Suprapubic skin (tissue), 4 donors: ENCODE measurements around the gene LETM1. TPM values are rescaled to one million over a fixed set of nuclear protein-coding genes. Genes with fewer than 3 reads are reported as not detected.
"Not testable (repeated sequence)": the region's sequence is repeated elsewhere in the genome, so short reads cannot be mapped to it uniquely, and the experiment has no call there.

Source experiments
- DNase-seq, 2 donors: peaks; one replicate each; pipeline ENCODE4 v3.0.0-alpha.2; 2019; ENCODE audit warnings: low spot score in 2 of 2
- H3K27ac ChIP-seq: fragments of 200-600 bp; sonication (generic); one replicate; pipeline ENCODE4 v1.5.1; 2019
- H3K27me3 ChIP-seq: fragments of 200-600 bp; sonication (generic); one replicate; pipeline ENCODE4 v1.5.1; 2019
- H3K36me3 ChIP-seq: fragments of 200-600 bp; sonication (generic); one replicate; pipeline ENCODE4 v1.5.1; 2019
- H3K4me1 ChIP-seq: fragments of 200-600 bp; sonication (generic); one replicate; pipeline ENCODE4 v1.5.1; 2019
- H3K4me3 ChIP-seq: fragments of 200-600 bp; sonication (generic); one replicate; pipeline ENCODE4 v1.5.1; 2019; ENCODE audit warnings: mild to moderate bottlenecking
- H3K9me3 ChIP-seq: fragments of 200-600 bp; sonication (generic); one replicate; pipeline ENCODE4 v1.5.1; 2019
- EP300 ChIP-seq: sonication (generic); formaldehyde crosslinking; IDR thresholded peaks from one replicate; pipeline ENCODE4 v1.6.1; 2017; ENCODE audit warnings: antibody characterized with exemption
- POLR2A ChIP-seq, 2 donors: fragments of 450-650 bp; IDR thresholded peaks; one replicate each; pipeline ENCODE4 v1.6.1; 2017; ENCODE audit warnings: antibody characterized with exemption in 2 of 2, mild to moderate bottlenecking in 2 of 2, moderate library complexity in 2 of 2
- POLR2AphosphoS5 ChIP-seq, 3 donors: sonication (generic); formaldehyde crosslinking; IDR thresholded peaks; one replicate each; pipeline ENCODE4 v1.6.1; 2017; ENCODE audit warnings: antibody characterized with exemption in 3 of 3
- WGBS: methylation state at CpG from one replicate; pipeline ENCODE4 v1.1.5; 2018; 5-methylcytosine and 5-hydroxymethylcytosine counted together
- total RNA-seq, 4 donors: library from RNA; depleted of rRNA; stranded (reverse); fragments of >200 nt; gene quantifications; one replicate each; pipeline ENCODE4 v1.1.0, GENCODE V29; 2016
- TF ChIP-seq, protein P1 (sequence below), 2 donors: fragments of 200-600 bp in 1 of 2; fragments of 450-650 bp in 1 of 2; sonication (generic) in 1 of 2; IDR thresholded peaks; one replicate each; pipeline ENCODE4 v1.5.1; 2016 to 2019; ENCODE audit warnings: antibody characterized with exemption in 2 of 2, mild to moderate bottlenecking in 1 of 2, moderate library complexity in 1 of 2

The LETM1 gene
- total RNA-seq, 4 donors from 2014 or later = 64.0 to 73.5 (median 65.2) TPM

DNA sequence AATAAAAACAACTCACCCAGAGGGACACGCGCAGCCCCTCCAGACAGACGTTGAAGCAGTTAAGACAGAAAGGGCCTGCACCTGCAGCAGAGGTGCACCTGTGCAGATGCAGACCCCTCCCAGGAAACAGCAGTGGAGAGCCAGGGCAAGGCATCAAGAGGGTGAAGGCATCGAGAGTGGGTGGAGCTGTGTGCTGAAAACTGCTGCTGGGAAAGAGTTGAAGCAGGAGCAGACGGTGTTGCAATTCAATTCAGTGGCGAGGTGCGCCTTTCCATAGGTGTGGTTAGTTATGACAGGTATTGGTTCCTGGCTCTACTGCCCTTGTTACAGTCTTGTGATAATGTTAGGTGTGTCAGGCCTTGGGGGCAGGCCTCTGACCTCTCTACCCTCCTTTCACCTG is 16.7 kb downstream of the LETM1 start:
- TF ChIP-seq, protein P1, sequence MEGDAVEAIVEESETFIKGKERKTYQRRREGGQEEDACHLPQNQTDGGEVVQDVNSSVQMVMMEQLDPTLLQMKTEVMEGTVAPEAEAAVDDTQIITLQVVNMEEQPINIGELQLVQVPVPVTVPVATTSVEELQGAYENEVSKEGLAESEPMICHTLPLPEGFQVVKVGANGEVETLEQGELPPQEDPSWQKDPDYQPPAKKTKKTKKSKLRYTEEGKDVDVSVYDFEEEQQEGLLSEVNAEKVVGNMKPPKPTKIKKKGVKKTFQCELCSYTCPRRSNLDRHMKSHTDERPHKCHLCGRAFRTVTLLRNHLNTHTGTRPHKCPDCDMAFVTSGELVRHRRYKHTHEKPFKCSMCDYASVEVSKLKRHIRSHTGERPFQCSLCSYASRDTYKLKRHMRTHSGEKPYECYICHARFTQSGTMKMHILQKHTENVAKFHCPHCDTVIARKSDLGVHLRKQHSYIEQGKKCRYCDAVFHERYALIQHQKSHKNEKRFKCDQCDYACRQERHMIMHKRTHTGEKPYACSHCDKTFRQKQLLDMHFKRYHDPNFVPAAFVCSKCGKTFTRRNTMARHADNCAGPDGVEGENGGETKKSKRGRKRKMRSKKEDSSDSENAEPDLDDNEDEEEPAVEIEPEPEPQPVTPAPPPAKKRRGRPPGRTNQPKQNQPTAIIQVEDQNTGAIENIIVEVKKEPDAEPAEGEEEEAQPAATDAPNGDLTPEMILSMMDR (IDR thresholded peaks at IDR 0.05) = no peak
- TF ChIP-seq POLR2A (IDR thresholded peaks at IDR 0.05) (no peak), EP300 (no peak), POLR2AphosphoS5 (IDR thresholded peaks at IDR 0.05) (no peak)
- Histone ChIP-seq H3K27ac (peak overlapping the region; percentile 27), H3K4me1 (no peaks in the 10 kb centered on the region), H3K36me3 (peaks cover 85% of the 10 kb centered on the region), H3K4me3 (no peak overlapping the region), H3K27me3 (no peaks in the 10 kb centered on the region), H3K9me3 (no peaks in the 10 kb centered on the region)
- DNase-seq = no peak
- WGBS = 75% methylated on average over 7 of the region's 7 CpGs

DNA sequence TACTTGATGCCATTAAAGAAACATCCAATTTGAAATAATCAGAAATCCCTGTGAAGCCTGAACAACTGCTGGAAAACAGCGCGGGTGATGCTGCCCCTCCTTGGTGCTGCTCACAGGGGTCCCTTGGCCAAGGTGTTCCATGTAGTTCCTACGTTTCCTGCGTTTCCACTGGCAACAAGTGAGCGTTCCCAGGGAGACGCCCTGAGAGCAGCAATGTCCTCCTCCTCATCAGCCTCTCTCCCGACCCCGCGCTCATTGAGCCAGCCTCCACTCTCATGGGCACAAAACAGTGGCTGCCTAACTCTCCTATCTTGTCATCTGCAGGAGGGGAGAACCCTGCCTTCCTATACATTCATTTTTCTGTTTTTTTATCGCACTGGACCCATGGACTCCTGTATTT is 18.9 kb downstream of the LETM1 start:
- Histone ChIP-seq H3K9me3 (no peaks in the 10 kb centered on the region), H3K27ac (no peak overlapping the region), H3K4me3 (no peak overlapping the region), H3K36me3 (peaks cover 92% of the 10 kb centered on the region), H3K27me3 (no peaks in the 10 kb centered on the region), H3K4me1 (no peaks in the 10 kb centered on the region)
- TF ChIP-seq POLR2A (IDR thresholded peaks at IDR 0.05) = no peak
- TF ChIP-seq, protein P1 (IDR thresholded peaks at IDR 0.05) = no peak
- no peak for TF ChIP-seq EP300
- no peak for TF ChIP-seq POLR2AphosphoS5 (IDR thresholded peaks at IDR 0.05)
- no peak for DNase-seq
- WGBS = 86% methylated on average over 10 of the region's 10 CpGs

DNA sequence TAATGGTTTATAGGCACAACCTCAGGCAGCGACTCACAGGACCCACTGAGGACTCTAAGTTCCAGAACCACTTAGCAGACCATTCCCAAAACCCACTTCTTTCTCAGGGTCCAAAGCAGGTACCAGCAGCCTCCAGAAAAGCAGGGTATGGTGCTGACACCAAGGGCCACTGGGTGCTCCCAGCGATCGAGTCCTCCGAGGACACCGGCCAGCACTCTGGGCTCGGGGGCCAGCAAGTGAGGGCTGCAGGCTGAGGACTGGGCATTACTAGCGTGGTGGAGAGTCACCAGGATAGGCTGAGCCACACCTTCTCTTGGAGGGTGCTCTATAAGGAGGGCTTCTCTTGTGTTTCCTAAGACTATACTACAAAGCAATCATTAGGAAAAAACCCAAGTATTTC is 19.3 kb downstream of the LETM1 start:
- Histone ChIP-seq H3K4me3 (no peak overlapping the region), H3K36me3 (peaks cover 95% of the 10 kb centered on the region), H3K9me3 (no peaks in the 10 kb centered on the region), H3K27ac (no peak overlapping the region), H3K4me1 (no peaks in the 10 kb centered on the region), H3K27me3 (no peaks in the 10 kb centered on the region)
- WGBS = 96% methylated on average over 7 of the region's 7 CpGs
- TF ChIP-seq, protein P1 (IDR thresholded peaks at IDR 0.05) = no peak
- TF ChIP-seq POLR2AphosphoS5 (IDR thresholded peaks at IDR 0.05) = no peak
- TF ChIP-seq POLR2A (IDR thresholded peaks at IDR 0.05) = no peak
- no peak for TF ChIP-seq EP300
- DNase-seq = no peak

DNA sequence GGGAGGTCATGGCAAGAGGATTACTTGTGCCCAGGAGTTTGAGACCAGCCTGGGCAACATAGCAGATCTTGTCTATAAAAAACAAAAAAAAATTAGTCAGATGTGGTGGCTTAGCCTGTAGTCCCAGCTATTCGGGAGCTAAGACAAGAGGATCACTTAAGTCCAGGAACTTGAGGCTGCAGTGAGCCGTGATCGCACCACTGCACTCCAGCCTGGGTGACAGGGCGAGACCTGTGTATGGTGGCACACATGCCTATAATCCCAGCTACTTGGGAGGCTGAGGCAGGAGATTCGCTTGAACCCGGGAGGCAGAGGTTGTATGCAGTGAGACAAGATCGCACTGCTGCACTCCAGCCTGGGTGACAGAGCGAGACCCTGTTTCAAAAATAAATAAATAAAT is 20.1 kb downstream of the LETM1 start:
- H3K27me3 ChIP-seq, DNase-seq, H3K4me3 ChIP-seq, H3K27ac ChIP-seq, H3K4me1 ChIP-seq, H3K9me3 ChIP-seq: not testable (repeated sequence)
- H3K36me3 ChIP-seq = peaks cover 95% of the 10 kb centered on the region
- WGBS = 98% methylated on average over 8 of the region's 8 CpGs

DNA sequence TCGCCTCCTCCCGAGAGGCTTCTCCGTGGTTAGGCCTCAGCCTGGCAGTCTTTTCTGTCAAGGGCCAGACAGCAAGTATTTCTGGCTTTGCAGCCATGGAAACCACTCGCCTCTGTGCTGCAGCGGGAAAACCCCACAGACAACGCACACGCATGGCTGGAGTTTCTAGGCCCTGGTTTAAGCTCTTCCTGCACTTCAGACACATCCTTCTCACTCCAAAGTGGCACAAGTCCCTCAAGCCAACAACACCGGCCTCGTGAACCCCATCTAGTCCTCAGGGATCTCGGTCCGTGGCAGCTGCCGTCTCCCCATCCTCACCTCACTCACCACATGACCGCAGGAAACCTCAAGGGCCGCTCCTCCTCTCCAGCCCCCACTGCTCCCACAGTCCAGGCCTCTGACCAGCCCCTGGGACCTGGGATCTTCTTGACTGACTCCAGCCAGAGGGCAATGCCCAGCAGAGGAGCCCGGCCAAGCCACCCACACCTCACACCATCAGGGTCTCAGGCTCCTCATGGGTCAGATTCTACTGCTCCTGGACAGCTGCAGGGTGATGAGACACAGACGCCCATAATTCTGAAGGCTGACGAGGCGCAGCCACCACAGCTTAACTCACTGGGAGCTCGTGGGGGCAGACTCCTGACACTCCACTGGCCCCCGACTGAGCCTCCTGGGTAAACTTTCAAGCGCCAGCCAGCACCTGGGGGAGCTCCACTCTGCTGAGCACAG is 21.7 kb downstream of the LETM1 start:
- TF ChIP-seq POLR2AphosphoS5 (IDR thresholded peaks at IDR 0.05) (no peak), EP300 (no peak), POLR2A (IDR thresholded peaks at IDR 0.05) (no peak)
- TF ChIP-seq, protein P1 (IDR thresholded peaks at IDR 0.05) = no peak
- Histone ChIP-seq H3K4me1 (no peaks in the 10 kb centered on the region), H3K9me3 (no peaks in the 10 kb centered on the region), H3K4me3 (no peak overlapping the region), H3K36me3 (peaks cover 88% of the 10 kb centered on the region), H3K27ac (no peak overlapping the region), H3K27me3 (no peaks in the 10 kb centered on the region)
- DNase-seq = no peak
- 93% methylated on average over 8 of the region's 21 CpGs for WGBS
